ENCODE results near the gene PIANP. TPM values are rescaled to one million over a fixed set of nuclear protein-coding genes. Genes with fewer than 3 reads are reported as not detected.

PIANP gene
- total RNA-seq, 4 donors from 2014 or later: 0.21 to 0.39 TPM; not detected in 2

DNA sequence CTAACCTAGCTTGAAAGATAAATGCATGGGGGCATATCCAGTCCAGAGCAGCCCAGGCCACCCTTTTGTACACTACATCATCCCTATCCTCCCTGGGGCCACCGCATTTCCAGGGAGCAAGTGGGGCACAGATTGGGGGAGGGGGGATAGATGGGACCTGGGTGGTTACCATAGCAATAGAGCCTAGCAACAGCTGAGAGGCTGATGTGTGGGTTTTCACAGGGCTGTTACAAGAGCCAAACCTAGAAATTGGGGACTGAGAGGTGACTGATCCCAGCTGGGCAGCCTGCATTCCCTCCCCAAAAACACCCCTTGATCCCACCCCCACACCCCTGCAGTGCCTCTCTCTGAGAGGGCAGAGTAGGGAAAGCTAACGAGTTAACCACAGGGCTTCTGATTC lies 7.7 kb downstream of the PIANP start:
- TF ChIP-seq CTCF (IDR thresholded peaks at IDR 0.05) (no peak), POLR2A (IDR thresholded peaks at IDR 0.05) (no peak), EP300 (IDR thresholded peaks at IDR 0.05) (no peak)
- no peak overlapping the region for H3K4me3 ChIP-seq
- DNase-seq (ENCODE audit: low spot score in 2 of 2): no peak
- H3K27ac ChIP-seq: no peak overlapping the region
- no peaks in the 10 kb centered on the region for H3K9me3 ChIP-seq
- H3K36me3 ChIP-seq: no peaks in the 10 kb centered on the region
- peaks cover 3 to 26% (median 12%) of the 10 kb centered on the region in 4 donors for H3K4me1 ChIP-seq
- H3K27me3 ChIP-seq: peaks cover 0 to 9% of the 10 kb centered on the region in 2 donors
- WGBS, 2 donors: 55 to 58% methylated on average over 2 of the region's 2 CpGs

GRCh38 chr12:6691473-6691872 lies 9.1 kb downstream of the PIANP start:
- Histone ChIP-seq H3K4me1 (peaks cover 3 to 41% (median 21%) of the 10 kb centered on the region in 4 donors), H3K4me3 (no peak overlapping the region), H3K27me3 (no peaks in the 10 kb centered on the region), H3K27ac (no peak overlapping the region), H3K9me3 (no peaks in the 10 kb centered on the region), H3K36me3 (peaks cover 0 to 4% (median 0%) of the 10 kb centered on the region in 3 donors)
- WGBS, 2 donors: 60 to 63% methylated on average over 4 of the region's 4 CpGs
- TF ChIP-seq POLR2A (IDR thresholded peaks at IDR 0.05): no peak
- no peak for TF ChIP-seq CTCF (IDR thresholded peaks at IDR 0.05)
- no peak for TF ChIP-seq EP300 (IDR thresholded peaks at IDR 0.05)
- no peak for DNase-seq (ENCODE audit: low spot score in 2 of 2)

DNA sequence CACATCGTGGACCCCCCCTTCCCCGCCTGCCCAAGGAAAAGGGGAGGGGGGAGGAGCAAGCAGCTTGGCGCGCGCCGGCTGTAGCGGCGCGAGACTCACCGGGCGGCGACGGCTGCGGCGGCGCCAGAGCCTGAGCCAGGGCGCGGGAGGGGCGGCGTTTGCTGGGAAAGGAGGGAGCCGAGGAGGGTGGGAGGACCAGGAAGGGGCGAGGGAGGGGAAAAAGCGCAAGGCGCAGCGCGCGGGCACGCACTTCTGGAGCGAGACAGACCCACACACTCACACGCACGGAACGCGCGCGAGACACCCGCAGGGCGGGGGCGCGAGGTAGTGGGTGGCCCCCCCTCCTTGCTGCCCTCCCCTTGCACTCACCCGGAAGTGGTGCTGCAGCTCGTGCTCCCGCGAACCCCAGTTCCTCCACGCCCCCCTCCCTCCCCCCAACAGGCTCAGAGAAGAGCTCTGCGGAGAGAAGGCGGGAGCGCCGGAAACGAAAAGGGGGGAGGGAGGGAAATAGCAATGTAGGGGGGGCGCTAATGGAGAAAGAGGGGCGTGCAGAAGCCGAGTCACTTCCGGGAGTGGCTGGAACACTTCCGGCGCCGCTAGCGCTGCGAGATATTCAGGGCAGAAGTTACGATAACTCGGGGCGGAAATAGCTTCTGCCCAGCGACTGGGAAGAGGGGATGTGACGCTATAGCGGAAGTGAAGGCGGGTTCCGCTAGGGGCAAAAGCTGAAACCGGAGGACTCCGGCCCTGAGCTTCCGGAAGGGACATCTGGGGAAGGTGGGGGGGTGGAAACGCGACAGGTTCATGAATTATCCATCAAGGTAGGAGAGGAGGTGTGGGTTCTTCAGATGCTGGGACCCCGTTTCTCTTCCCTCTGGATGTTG lies 11.4 kb downstream of the PIANP start, which contains the start of gene ZNF384:
ZNF384 (minus strand) TSS at position 377 of the 884 bp plus-strand sequence. CDS start 9,855 bp downstream, outside the sequence.
- Histone ChIP-seq H3K4me3 (peak within 1 kb of the TSS; percentile 77 to 99 (median 98)), H3K9me3 (no peaks in the 10 kb centered on the region), H3K27me3 (no peaks in the 10 kb centered on the region), H3K4me1 (peaks cover 3 to 58% (median 23%) of the 10 kb centered on the region in 4 donors), H3K27ac (peak within 1 kb of the TSS; percentile 97 to 99 (median 98)), H3K36me3 (peaks cover 0 to 12% (median 0%) of the 10 kb centered on the region in 3 donors)
- DNase-seq (ENCODE audit: low spot score in 2 of 2): peak; percentile 92 to 94
- TF ChIP-seq POLR2A (IDR thresholded peaks at IDR 0.05) (peak in 1 of 2 donors; percentile 44), EP300 (IDR thresholded peaks at IDR 0.05) (peak; percentile 91 to 94), CTCF (IDR thresholded peaks at IDR 0.05) (peak in 4 of 5 experiments; percentile 27 to 70 (median 46))
- WGBS, 2 donors: 0 to 1% methylated on average over 69 to 72 of the region's 72 CpGs

- peak in 1 of 2 donors; percentile 89 for DNase-seq (ENCODE audit: low spot score in 2 of 2)
- peak overlapping the region; percentile 77 to 99 (median 98) for H3K4me3 ChIP-seq
- H3K9me3 ChIP-seq: no peaks in the 10 kb centered on the region
- H3K4me1 ChIP-seq: peaks cover 3 to 65% (median 23%) of the 10 kb centered on the region in 4 donors
- 0 to 1% methylated on average over 13 of the region's 13 CpGs for whole genome bisulfite sequencing, 2 donors
- H3K27me3 ChIP-seq: no peaks in the 10 kb centered on the region
- peak overlapping the region; percentile 97 to 99 (median 98) for H3K27ac ChIP-seq
- peaks cover 0 to 16% (median 0%) of the 10 kb centered on the region in 3 donors for H3K36me3 ChIP-seq
- TF ChIP-seq POLR2A (IDR thresholded peaks at IDR 0.05): no peak
- no peak for TF ChIP-seq EP300 (IDR thresholded peaks at IDR 0.05)
- TF ChIP-seq CTCF (IDR thresholded peaks at IDR 0.05): no peak
Observed at GRCh38 chr12:6688543-6688998, 12.0 kb downstream of the PIANP start.

- H3K27me3 ChIP-seq: no peaks in the 10 kb centered on the region
- peaks cover 0 to 42% (median 0%) of the 10 kb centered on the region in 3 donors for H3K36me3 ChIP-seq
- no peaks in the 10 kb centered on the region for H3K9me3 ChIP-seq
- H3K4me3 ChIP-seq: no peak overlapping the region
- TF ChIP-seq EP300 (IDR thresholded peaks at IDR 0.05): no peak
- TF ChIP-seq CTCF (IDR thresholded peaks at IDR 0.05): no peak
- no peak for TF ChIP-seq POLR2A (IDR thresholded peaks at IDR 0.05)
- 74 to 77% methylated on average over 3 of the region's 3 CpGs for WGBS, 2 donors
- H3K27ac ChIP-seq: no peak overlapping the region
- DNase-seq (ENCODE audit: low spot score in 2 of 2): no peak
- H3K4me1 ChIP-seq: peaks cover 3 to 55% (median 23%) of the 10 kb centered on the region in 4 donors
Observed at GRCh38 chr12:6685814-6686213, 14.8 kb downstream of the PIANP start.

Data from tibial nerve (tissue), 4 donors.